NCI-H1417 (cell line): Measurements from ENCODE around the gene PLEKHA1.

Experiments used
- DNase-seq, 3 experiments: peaks; one replicate each; lab custom pipeline; 2025; lab: John Stamatoyannopoulos, UW

PLEKHA1 gene

GRCh38 chr10:122480146-122480833, 105.8 kb downstream of the PLEKHA1 start:
- DNase-seq, result no peak

GRCh38 chr10:122481296-122482056, 107.0 kb downstream of the PLEKHA1 start:
- no peak for DNase-seq
